Lower leg skin (tissue), 3 donors: Measurements from ENCODE around the gene SHISAL1.

Source experiments
- POLR2A ChIP-seq, 2 donors: fragments of 450-650 bp; IDR thresholded peaks; one replicate each; pipeline ENCODE4 v1.6.1; 2016 to 2017; ENCODE audit warnings: antibody characterized with exemption in 2 of 2, mild to moderate bottlenecking in 1 of 2, moderate library complexity in 1 of 2
- TF ChIP-seq, protein P1 (sequence below), 3 donors: fragments of 450-650 bp; IDR thresholded peaks; one replicate each; pipeline ENCODE4 v1.5.1; 2016; ENCODE audit warnings: antibody characterized with exemption in 3 of 3, mild to moderate bottlenecking in 3 of 3, moderate library complexity in 2 of 3

DNA sequence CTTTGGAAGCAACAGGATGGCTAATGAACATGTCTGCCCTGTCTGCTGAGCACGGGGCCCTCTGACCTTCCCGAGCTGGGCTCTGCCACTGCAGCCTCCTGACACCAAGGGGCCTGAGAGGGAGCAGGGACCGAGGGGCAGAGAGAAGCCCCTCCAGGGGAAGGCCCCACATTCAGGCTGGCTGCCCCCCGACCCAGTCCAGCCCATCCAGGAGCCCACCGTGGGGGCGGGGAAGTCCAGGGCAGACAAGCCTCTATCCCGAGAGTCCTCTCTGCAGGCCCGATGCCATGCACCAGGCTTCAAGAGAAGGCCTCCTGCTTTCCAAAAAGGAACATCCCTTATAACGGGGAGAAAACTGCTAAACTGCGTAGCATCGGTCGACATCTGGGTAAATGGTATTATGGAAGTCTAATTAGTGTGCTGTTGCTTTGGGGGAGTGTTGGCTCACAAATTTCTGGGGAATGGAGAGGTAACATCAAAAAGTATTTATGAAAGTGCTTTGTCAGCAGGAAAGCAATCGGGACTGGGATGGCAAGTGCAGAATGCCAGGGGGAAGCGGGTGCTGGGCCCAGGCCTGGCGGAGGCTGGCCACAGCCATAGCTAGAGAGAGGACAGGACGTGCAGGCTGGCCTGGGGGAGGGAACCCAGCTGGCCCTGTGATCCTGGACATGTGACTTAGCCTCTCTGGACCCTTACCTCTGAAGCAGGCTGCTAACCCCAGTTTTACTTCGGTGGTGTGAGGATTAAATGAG, 5.3 kb upstream of the SHISAL1 start:
- TF ChIP-seq, protein P1, sequence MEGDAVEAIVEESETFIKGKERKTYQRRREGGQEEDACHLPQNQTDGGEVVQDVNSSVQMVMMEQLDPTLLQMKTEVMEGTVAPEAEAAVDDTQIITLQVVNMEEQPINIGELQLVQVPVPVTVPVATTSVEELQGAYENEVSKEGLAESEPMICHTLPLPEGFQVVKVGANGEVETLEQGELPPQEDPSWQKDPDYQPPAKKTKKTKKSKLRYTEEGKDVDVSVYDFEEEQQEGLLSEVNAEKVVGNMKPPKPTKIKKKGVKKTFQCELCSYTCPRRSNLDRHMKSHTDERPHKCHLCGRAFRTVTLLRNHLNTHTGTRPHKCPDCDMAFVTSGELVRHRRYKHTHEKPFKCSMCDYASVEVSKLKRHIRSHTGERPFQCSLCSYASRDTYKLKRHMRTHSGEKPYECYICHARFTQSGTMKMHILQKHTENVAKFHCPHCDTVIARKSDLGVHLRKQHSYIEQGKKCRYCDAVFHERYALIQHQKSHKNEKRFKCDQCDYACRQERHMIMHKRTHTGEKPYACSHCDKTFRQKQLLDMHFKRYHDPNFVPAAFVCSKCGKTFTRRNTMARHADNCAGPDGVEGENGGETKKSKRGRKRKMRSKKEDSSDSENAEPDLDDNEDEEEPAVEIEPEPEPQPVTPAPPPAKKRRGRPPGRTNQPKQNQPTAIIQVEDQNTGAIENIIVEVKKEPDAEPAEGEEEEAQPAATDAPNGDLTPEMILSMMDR (IDR thresholded peaks at IDR 0.05), result no peak
- TF ChIP-seq POLR2A (IDR thresholded peaks at IDR 0.05), result no peak
